Right lobe of liver (tissue), 6 donors: Measurements from ENCODE around the gene CYFIP1. TPM values are rescaled to one million over a fixed set of nuclear protein-coding genes. Genes with fewer than 3 reads are reported as not detected.
A peak's percentile ranks its signal among the peaks of the same experiment; 100 is the strongest.

ENCODE experiments used
- ATAC-seq, 4 donors: fragments of 200-7000 bp; cut with Tn5 transposase; one replicate each; pipeline ENCODE4 v1.9.1; 2020; ENCODE audit warnings: mild to moderate bottlenecking in 4 of 4, moderate library complexity in 4 of 4
- DNase-seq, 3 donors: peaks; one replicate each; pipeline ENCODE4 v3.0.0-alpha.2; 2020
- H3K27ac ChIP-seq, 3 donors: fragments of 200-600 bp; one replicate each; pipeline ENCODE4 v1.8.0; 2022
- H3K27me3 ChIP-seq, 2 donors: fragments of 200-600 bp; one replicate each; pipeline ENCODE4 v1.8.0; 2022
- H3K36me3 ChIP-seq, 4 donors: fragments of 200-600 bp; sonication (generic) in 1 of 4; one replicate each; pipeline versions ENCODE4 v1.5.1 to v1.8.0; 2017 to 2022; ENCODE audit warnings: control low read depth in 1 of 4
- H3K4me1 ChIP-seq, 4 donors: fragments of 200-600 bp; sonication (generic) in 1 of 4; one replicate each; pipeline versions ENCODE4 v1.5.1 to v1.8.0; 2017 to 2022; ENCODE audit warnings: control low read depth in 1 of 4
- H3K4me3 ChIP-seq, 3 donors: fragments of 200-600 bp; one replicate each; pipeline ENCODE4 v1.8.0; 2022
- H3K9me3 ChIP-seq, 4 donors: fragments of 200-600 bp; sonication (generic) in 1 of 4; one replicate each; pipeline versions ENCODE4 v1.5.1 to v1.8.0; 2017 to 2022; ENCODE audit warnings: control low read depth in 1 of 4
- CTCF ChIP-seq, 4 donors: fragments of 200-600 bp in 3 of 4; fragments of 450-650 bp in 1 of 4; IDR thresholded peaks; one replicate each; pipeline versions ENCODE4 v1.5.1 to v1.8.0; 2016 to 2022; ENCODE audit warnings: antibody characterized with exemption in 4 of 4, mild to moderate bottlenecking in 2 of 4
- POLR2A ChIP-seq: fragments of 450-650 bp; IDR thresholded peaks from one replicate; pipeline ENCODE4 v1.6.1; 2017; ENCODE audit warnings: antibody characterized with exemption, mild to moderate bottlenecking
- WGBS: methylation state at CpG from one replicate; pipeline ENCODE4 v1.1.6; 2018; ENCODE audit warnings: low coverage, low lambda C conversion rate; ENCODE audit not compliant: insufficient coverage; ENCODE audit errors: missing lambda C conversion rate; 5-methylcytosine and 5-hydroxymethylcytosine counted together
- intact Hi-C, 2 donors: fragments of 100-400 bp; cut with DNase I; formaldehyde crosslinking; loops; one replicate each; pipeline versions ENCODE4 v1.11.2 to v1.14.1; 2022
- total RNA-seq, 6 experiments: library from RNA; depleted of rRNA in 2 of 6; stranded (reverse); fragments of >200 nt in 2 of 6; fragmentation: NEBNext Ultra II Directional in 3 of 6; extraction: Animal tissue kit (Norgen Biotek cat#: 25700) in 3 of 6; gene quantifications; one replicate each; pipeline versions ENCODE4 v1.1.0 to v1.2.4, GENCODE V29; 2016 to 2023
- donor health status: DM: no; HTN: yes; CAD: no.
- donor health status: DM: no; HTN: no; CAD: no.
- donor health status: DM: no; HTN: no; CAD: no.
- donor health status: DM: no; HTN: yes; CAD: no.
- donor health status: DM: no; HTN: yes; CAD: no.

The CYFIP1 gene
- total RNA-seq, 6 experiments from 2014 or later = 44.3 to 73.2 (median 50.7) TPM

GRCh38 chr15:22869856-22870255 lies 110.3 kb downstream of the CYFIP1 start:
- TF ChIP-seq POLR2A = no peak
- TF ChIP-seq CTCF (IDR thresholded peaks at IDR 0.05) = no peak
- WGBS = 97% methylated on average over 5 of the region's 12 CpGs
- Histone ChIP-seq H3K27me3 (no peaks in the 10 kb centered on the region), H3K36me3 (peaks cover 13 to 90% (median 30%) of the 10 kb centered on the region in 4 donors), H3K27ac (no peak overlapping the region), H3K4me3 (no peak overlapping the region), H3K4me1 (no peaks in the 10 kb centered on the region), H3K9me3 (no peaks in the 10 kb centered on the region)
- intact Hi-C loops = no loop called here
- DNase-seq = no peak
- ATAC-seq = no peak

GRCh38 chr15:22868928-22869327 lies 111.2 kb downstream of the CYFIP1 start:
- ATAC-seq = peak in 1 of 4 donors; percentile 23
- Histone ChIP-seq H3K4me3 (no peak overlapping the region), H3K27me3 (no peaks in the 10 kb centered on the region), H3K36me3 (peaks cover 10 to 80% (median 26%) of the 10 kb centered on the region in 4 donors), H3K4me1 (no peaks in the 10 kb centered on the region), H3K27ac (no peak overlapping the region), H3K9me3 (no peaks in the 10 kb centered on the region)
- DNase-seq = no peak
- intact Hi-C loops = no loop called here
- no peak for TF ChIP-seq CTCF (IDR thresholded peaks at IDR 0.05)
- no peak for TF ChIP-seq POLR2A
- WGBS = 92% methylated on average over 6 of the region's 9 CpGs

DNA sequence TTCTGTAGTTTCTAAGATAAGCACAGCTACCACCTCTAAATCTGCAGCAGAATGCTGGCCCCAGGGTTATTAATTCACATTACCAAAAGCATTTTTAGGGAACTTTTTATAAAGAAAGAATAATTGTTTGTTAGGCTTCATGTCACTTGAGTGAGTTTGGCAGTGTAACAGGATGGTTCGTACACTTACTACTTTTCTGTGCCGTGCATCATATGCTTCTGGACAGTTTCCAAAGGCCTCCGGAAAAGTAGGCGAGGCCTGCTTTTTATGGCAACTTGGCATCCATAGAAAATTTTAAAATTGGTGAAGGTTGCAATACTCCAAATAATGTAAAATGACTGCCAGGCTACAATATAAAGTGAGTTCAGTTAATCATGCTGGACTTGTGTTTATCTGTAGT lies 111.7 kb downstream of the CYFIP1 start:
- H3K4me1 ChIP-seq = no peaks in the 10 kb centered on the region
- no peaks in the 10 kb centered on the region for H3K27me3 ChIP-seq
- H3K4me3 ChIP-seq = no peak overlapping the region
- intact Hi-C loops = no loop called here
- peaks cover 9 to 76% (median 24%) of the 10 kb centered on the region in 4 donors for H3K36me3 ChIP-seq
- WGBS = 90% methylated on average over 4 of the region's 4 CpGs
- TF ChIP-seq CTCF (IDR thresholded peaks at IDR 0.05) = no peak
- no peak for TF ChIP-seq POLR2A
- DNase-seq = no peak
- ATAC-seq = no peak
- no peaks in the 10 kb centered on the region for H3K9me3 ChIP-seq
- no peak overlapping the region for H3K27ac ChIP-seq

GRCh38 chr15:22867886-22868285 lies 112.3 kb downstream of the CYFIP1 start:
- ATAC-seq = no peak
- no peaks in the 10 kb centered on the region for H3K27me3 ChIP-seq
- no peak for DNase-seq
- H3K4me3 ChIP-seq = no peak overlapping the region
- no peak overlapping the region for H3K27ac ChIP-seq
- H3K9me3 ChIP-seq = no peaks in the 10 kb centered on the region
- TF ChIP-seq CTCF (IDR thresholded peaks at IDR 0.05) (no peak), POLR2A (no peak)
- WGBS = 90% methylated on average over 6 of the region's 6 CpGs
- peaks cover 5 to 70% (median 19%) of the 10 kb centered on the region in 4 donors for H3K36me3 ChIP-seq
- intact Hi-C loops = no loop called here
- no peaks in the 10 kb centered on the region for H3K4me1 ChIP-seq

DNA sequence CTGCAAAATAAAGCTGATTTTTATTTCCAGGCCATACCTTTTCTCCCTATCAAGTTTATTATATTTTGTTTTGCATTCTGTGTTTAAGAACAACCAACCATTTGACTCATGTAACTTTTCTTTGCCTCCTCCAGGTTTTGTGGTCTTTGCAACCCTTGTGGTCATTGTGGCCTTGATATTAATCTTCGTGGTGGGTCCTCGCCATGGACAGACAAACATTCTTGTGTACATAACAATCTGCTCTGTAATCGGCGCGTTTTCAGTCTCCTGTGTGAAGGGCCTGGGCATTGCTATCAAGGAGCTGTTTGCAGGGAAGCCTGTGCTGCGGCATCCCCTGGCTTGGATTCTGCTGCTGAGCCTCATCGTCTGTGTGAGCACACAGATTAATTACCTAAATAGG lies 114.1 kb downstream of the CYFIP1 start:
- H3K27ac ChIP-seq = no peak overlapping the region
- peaks cover 0 to 62% (median 16%) of the 10 kb centered on the region in 4 donors for H3K36me3 ChIP-seq
- no peaks in the 10 kb centered on the region for H3K9me3 ChIP-seq
- no peaks in the 10 kb centered on the region for H3K4me1 ChIP-seq
- no peaks in the 10 kb centered on the region for H3K27me3 ChIP-seq
- ATAC-seq (no peak), DNase-seq (no peak)
- intact Hi-C loops = no loop called here
- WGBS = 83% methylated on average over 4 of the region's 7 CpGs
- no peak overlapping the region for H3K4me3 ChIP-seq
- no peak for TF ChIP-seq POLR2A
- no peak for TF ChIP-seq CTCF (IDR thresholded peaks at IDR 0.05)
